ENCODE results near the gene GLB1L2. TPM values are rescaled to one million over a fixed set of nuclear protein-coding genes. Genes with fewer than 3 reads are reported as not detected.
A peak's percentile ranks its signal among the peaks of the same experiment; 100 is the strongest.

The GLB1L2 gene
- total and polyA plus RNA-seq, 10 donors, result 0.29 to 1.5 (median 0.51) TPM; not detected in 1

DNA sequence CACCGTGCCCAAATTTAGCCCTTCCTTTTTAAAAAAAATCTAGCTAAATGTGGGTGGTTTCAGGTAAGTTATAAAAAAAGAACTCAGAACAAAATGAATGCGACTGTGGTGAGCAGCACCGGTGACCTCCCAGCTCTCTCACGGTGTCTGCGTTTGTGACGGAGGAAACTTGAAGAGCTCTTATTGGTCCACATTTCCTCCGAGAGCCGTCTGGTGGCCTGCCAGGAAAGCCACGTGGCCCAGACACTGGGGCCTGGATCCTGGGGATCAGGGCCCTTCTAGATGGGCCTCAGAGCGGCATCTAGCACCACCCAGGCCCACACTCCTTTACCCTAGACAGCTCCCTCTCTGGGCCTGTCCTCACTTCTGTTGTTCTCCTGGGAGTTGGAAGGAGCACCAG is 40.7 kb downstream of the GLB1L2 start:
- no peak for TF ChIP-seq POLR2A (IDR thresholded peaks at IDR 0.05)
- TF ChIP-seq, protein P1, sequence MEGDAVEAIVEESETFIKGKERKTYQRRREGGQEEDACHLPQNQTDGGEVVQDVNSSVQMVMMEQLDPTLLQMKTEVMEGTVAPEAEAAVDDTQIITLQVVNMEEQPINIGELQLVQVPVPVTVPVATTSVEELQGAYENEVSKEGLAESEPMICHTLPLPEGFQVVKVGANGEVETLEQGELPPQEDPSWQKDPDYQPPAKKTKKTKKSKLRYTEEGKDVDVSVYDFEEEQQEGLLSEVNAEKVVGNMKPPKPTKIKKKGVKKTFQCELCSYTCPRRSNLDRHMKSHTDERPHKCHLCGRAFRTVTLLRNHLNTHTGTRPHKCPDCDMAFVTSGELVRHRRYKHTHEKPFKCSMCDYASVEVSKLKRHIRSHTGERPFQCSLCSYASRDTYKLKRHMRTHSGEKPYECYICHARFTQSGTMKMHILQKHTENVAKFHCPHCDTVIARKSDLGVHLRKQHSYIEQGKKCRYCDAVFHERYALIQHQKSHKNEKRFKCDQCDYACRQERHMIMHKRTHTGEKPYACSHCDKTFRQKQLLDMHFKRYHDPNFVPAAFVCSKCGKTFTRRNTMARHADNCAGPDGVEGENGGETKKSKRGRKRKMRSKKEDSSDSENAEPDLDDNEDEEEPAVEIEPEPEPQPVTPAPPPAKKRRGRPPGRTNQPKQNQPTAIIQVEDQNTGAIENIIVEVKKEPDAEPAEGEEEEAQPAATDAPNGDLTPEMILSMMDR (IDR thresholded peaks at IDR 0.05 in 8 of 11, conservative IDR thresholded peaks at IDR 0.05 in 3 of 11), result no peak
- TF ChIP-seq POLR2AphosphoS5 (IDR thresholded peaks at IDR 0.05), result no peak
- peaks cover 0 to 3% (median 0%) of the 10 kb centered on the region in 7 donors for H3K27me3 ChIP-seq (replicated peaks in 1 of 7)
- H3K27ac ChIP-seq, result no peak overlapping the region
- no peaks in the 10 kb centered on the region for H3K36me3 ChIP-seq
- H3K4me1 ChIP-seq, result no peaks in the 10 kb centered on the region
- H3K4me3 ChIP-seq, result no peak overlapping the region
- DNase-seq, result no peak
- no peaks in the 10 kb centered on the region for H3K9me3 ChIP-seq
- WGBS, 5 donors, result 71 to 81% (median 76%) methylated on average over 10 of the region's 10 CpGs
- intact Hi-C loops (cut with DNase I; ENCODE audit: low total_unique reads), result no loop called here

DNA sequence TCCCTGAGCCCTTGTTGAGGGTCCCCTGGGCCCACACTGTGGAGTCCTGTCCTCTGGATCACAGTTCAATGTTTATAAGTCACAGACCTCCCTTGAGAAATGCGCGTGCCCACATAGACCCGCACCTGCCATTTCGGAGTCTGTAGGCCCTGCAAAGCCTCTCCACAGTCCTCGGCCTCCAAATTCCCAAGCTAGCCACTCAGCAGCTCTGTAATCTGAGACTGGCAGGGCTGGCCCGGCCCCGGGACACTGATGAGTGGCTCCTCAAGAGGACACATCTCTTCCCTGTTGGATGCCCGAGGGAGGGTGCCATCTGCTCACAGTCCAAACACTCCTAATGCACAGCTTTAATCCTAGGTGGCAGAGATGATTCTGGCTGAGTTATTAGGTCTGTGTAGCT is 41.2 kb downstream of the GLB1L2 start:
- H3K36me3 ChIP-seq, result no peaks in the 10 kb centered on the region

DNA sequence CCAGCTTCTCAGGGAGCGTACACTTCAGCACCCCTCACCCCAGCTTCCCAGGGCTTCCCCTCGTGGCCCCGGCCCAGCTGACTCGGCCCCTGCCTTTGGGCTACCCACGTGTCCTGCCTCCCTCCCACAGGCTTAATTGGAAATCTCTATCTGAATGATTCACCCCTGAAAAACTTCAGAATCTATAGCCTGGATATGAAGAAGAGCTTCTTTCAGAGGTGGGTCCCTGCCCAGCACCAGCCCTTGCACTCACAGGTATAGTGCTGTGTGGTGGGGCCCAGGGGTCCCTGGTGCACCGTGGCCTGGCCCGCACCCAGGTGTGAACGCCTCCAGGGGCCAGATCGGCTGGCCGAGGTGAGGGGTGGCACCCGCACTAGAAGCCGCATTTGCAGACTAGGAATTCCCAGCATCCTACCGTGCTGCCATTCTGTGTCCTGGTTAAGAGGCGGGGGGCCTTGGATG is 41.8 kb downstream of the GLB1L2 start:
- intact Hi-C loops (cut with DNase I; ENCODE audit: low total_unique reads), result no loop called here
- DNase-seq, result peak; percentile 66

More for the DNA sequence above, 41.2 kb downstream of the GLB1L2 start:
- WGBS, 5 donors, result 85 to 92% (median 87%) methylated on average over 8 of the region's 8 CpGs
- peak; percentile 69 for DNase-seq
- Histone ChIP-seq H3K9me3 (no peaks in the 10 kb centered on the region), H3K4me1 (no peaks in the 10 kb centered on the region), H3K4me3 (no peak overlapping the region), H3K27ac (no peak overlapping the region), H3K27me3 (replicated peaks in 1 of 7) (peaks cover 0 to 7% (median 0%) of the 10 kb centered on the region in 7 donors)
- intact Hi-C loops (cut with DNase I; ENCODE audit: low total_unique reads), result no loop called here
- TF ChIP-seq POLR2A (IDR thresholded peaks at IDR 0.05) (no peak), POLR2AphosphoS5 (IDR thresholded peaks at IDR 0.05) (no peak)
- TF ChIP-seq, protein P1 (IDR thresholded peaks at IDR 0.05 in 8 of 11, conservative IDR thresholded peaks at IDR 0.05 in 3 of 11), result no peak

DNA sequence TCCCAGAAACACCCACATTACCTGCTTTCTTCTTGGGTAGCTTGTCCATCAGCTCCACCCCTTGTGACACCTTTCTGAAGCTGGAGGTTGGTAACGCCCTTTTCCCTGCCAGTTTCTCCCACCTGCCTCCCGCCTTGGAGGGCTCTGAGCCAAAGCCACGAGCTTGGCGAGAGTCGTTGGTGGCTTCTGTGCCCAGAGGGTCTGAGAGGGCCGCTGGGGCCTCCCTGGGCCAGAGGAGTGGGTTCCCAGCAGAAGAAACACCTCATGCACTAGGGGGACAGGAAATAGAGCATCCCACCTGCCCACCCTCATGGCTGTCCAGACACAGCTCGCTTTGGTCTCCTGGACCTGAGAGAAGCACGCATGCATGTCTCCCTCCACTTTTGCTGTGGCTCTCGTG is 42.4 kb downstream of the GLB1L2 start:
- Histone ChIP-seq H3K36me3 (no peaks in the 10 kb centered on the region), H3K27me3 (replicated peaks in 1 of 7) (peaks cover 0 to 7% (median 0%) of the 10 kb centered on the region in 7 donors), H3K4me1 (no peaks in the 10 kb centered on the region), H3K4me3 (no peak overlapping the region), H3K27ac (no peak overlapping the region), H3K9me3 (no peaks in the 10 kb centered on the region)
- DNase-seq, result peak; percentile 56
- TF ChIP-seq POLR2A (IDR thresholded peaks at IDR 0.05) (no peak), POLR2AphosphoS5 (IDR thresholded peaks at IDR 0.05) (no peak)
- TF ChIP-seq, protein P1 (IDR thresholded peaks at IDR 0.05 in 8 of 11, conservative IDR thresholded peaks at IDR 0.05 in 3 of 11), result no peak
- intact Hi-C loops (cut with DNase I; ENCODE audit: low total_unique reads), result no loop called here
- 71 to 80% (median 77%) methylated on average over 9 of the region's 9 CpGs for WGBS, 5 donors

More for the DNA sequence above, 41.8 kb downstream of the GLB1L2 start:
- Histone ChIP-seq H3K4me3 (no peak overlapping the region), H3K27ac (no peak overlapping the region), H3K4me1 (no peaks in the 10 kb centered on the region), H3K36me3 (no peaks in the 10 kb centered on the region), H3K9me3 (no peaks in the 10 kb centered on the region), H3K27me3 (replicated peaks in 1 of 7) (peaks cover 0 to 7% (median 0%) of the 10 kb centered on the region in 7 donors)
- TF ChIP-seq, protein P1 (IDR thresholded peaks at IDR 0.05 in 8 of 11, conservative IDR thresholded peaks at IDR 0.05 in 3 of 11), result no peak
- TF ChIP-seq POLR2A (IDR thresholded peaks at IDR 0.05) (no peak), POLR2AphosphoS5 (IDR thresholded peaks at IDR 0.05) (no peak)
- WGBS, 5 donors, result 82 to 90% (median 89%) methylated on average over 8 to 14 of the region's 14 CpGs

All from spleen (tissue), 11 donors.